GM12873 (cell line): ENCODE data around the gene LARGE1.

ENCODE experiments used
- CTCF ChIP-seq: IDR thresholded peaks from 2 replicates; pipeline ENCODE4 v1.5.1; 2012; ENCODE audit warnings: low read depth, mild to moderate bottlenecking, moderate library complexity, low read length, control low read depth; ENCODE audit not compliant: insufficient read depth; ENCODE audit errors: missing control alignments

The LARGE1 gene

GRCh38 chr22:33880986-33881385 is 39.3 kb downstream of the LARGE1 start:
- TF ChIP-seq CTCF: no peak

- TF ChIP-seq CTCF: no peak
Measured at GRCh38 chr22:33879796-33880195, 40.5 kb downstream of the LARGE1 start.

- no peak for TF ChIP-seq CTCF
Measured at GRCh38 chr22:33875316-33875715, 45.0 kb downstream of the LARGE1 start.

GRCh38 chr22:33874206-33874605 is 46.1 kb downstream of the LARGE1 start:
- TF ChIP-seq CTCF: no peak

GRCh38 chr22:33873666-33874065 is 46.6 kb downstream of the LARGE1 start:
- TF ChIP-seq CTCF: no peak

GRCh38 chr22:33873186-33873585 is 47.1 kb downstream of the LARGE1 start:
- TF ChIP-seq CTCF: no peak

- no peak for TF ChIP-seq CTCF
Measured at GRCh38 chr22:33871935-33872334, 48.3 kb downstream of the LARGE1 start.
